ENCODE measurements around the gene FZD7.

Gene FZD7

GRCh38 chr2:202014759-202015211 lies 18.9 kb upstream of the FZD7 start:
- no peak for DNase-seq

- DNase-seq, result no peak
Observed at GRCh38 chr2:202015471-202015870, 18.2 kb upstream of the FZD7 start.

GRCh38 chr2:202016579-202017227 lies 17.0 kb upstream of the FZD7 start:
- DNase-seq, result no peak

- peak; percentile 1 for DNase-seq
Observed at GRCh38 chr2:202017940-202018339, 15.7 kb upstream of the FZD7 start.

GRCh38 chr2:202018950-202019349 lies 14.7 kb upstream of the FZD7 start:
- DNase-seq, result no peak

GRCh38 chr2:202019689-202020450 lies 13.8 kb upstream of the FZD7 start:
- DNase-seq, result no peak

GRCh38 chr2:202022755-202023154 lies 10.9 kb upstream of the FZD7 start:
- DNase-seq, result no peak

GRCh38 chr2:202023198-202023903 lies 10.3 kb upstream of the FZD7 start:
- no peak for DNase-seq

- no peak for DNase-seq
Observed at GRCh38 chr2:202023904-202024266, 9.8 kb upstream of the FZD7 start.

- no peak for DNase-seq
Observed at GRCh38 chr2:202024871-202025270, 8.8 kb upstream of the FZD7 start.

GRCh38 chr2:202025816-202026215 lies 7.8 kb upstream of the FZD7 start:
- peak; percentile 5 for DNase-seq

- no peak for DNase-seq
Observed at GRCh38 chr2:202026507-202026906, 7.1 kb upstream of the FZD7 start.

- no peak for DNase-seq
Observed at GRCh38 chr2:202030691-202031090, 3.0 kb upstream of the FZD7 start.

GRCh38 chr2:202031246-202031951 lies 2.3 kb upstream of the FZD7 start:
- DNase-seq, result no peak

GRCh38 chr2:202032846-202033316 lies 774 bp upstream of the FZD7 start:
- DNase-seq, result no peak

GRCh38 chr2:202034249-202035088 lies 814 bp downstream of the FZD7 start:
- DNase-seq, result no peak

GRCh38 chr2:202035089-202035940 lies 1.7 kb downstream of the FZD7 start:
- DNase-seq, result no peak

GRCh38 chr2:202035941-202036372 lies 2.3 kb downstream of the FZD7 start:
- no peak for DNase-seq

GRCh38 chr2:202036601-202037037 lies 3.0 kb downstream of the FZD7 start:
- no peak for DNase-seq

- no peak for DNase-seq
Observed at GRCh38 chr2:202037086-202037485, 3.4 kb downstream of the FZD7 start.
